ENCODE data around the gene LAMTOR4. TPM values are rescaled to one million over a fixed set of nuclear protein-coding genes. Genes with fewer than 3 reads are reported as not detected.
A peak's percentile ranks its signal among the peaks of the same experiment; 100 is the strongest.

Gene LAMTOR4
- total and polyA plus RNA-seq, 2 of the 13 experiments (the other 11 are each of a cell fraction or from before 2014, with no cell fraction given): 115 to 118 TPM

DNA sequence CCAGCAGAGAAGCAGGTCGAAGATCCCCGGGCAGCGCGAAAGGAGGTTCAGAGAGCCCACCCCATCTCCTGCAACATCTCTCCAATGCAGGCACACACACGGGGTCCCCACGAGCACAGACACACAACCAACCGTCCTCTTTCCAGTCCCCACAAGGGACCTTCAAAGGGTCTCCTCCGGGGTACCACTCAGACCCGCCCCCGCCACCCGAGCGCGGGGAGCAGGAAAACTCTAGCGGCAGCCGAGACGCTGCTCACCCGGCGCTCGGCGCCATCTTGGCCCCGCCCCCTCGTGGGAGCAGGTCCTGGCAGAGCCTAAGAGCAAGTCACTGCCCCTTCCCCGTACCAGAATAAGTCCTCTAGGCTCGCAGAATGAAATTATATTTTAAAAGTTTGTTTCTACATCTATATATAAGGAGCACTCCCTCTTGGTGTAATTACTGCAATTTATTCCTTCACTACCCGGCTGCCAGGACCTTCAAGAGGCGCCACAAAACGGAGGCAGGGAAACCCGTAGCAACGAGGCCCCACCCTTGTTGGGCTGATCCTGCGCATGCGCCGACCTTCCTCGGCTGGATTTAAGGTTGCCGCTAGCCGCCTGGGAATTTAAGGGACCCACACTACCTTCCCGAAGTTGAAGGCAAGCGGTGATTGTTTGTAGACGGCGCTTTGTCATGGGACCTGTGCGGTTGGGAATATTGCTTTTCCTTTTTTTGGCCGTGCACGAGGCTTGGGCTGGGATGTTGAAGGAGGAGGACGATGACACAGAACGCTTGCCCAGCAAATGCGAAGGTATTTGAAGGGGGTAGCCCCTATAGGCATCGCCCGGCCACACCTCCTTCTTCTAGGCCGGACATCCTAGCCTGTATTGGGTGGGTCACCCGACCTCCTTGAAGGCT, 29.4 kb upstream of the LAMTOR4 start, which contains the start of the genes CNPY4 and TAF6 (continued):
- TF ChIP-seq SNAPC2 (CRISPR knock-in tag; IDR thresholded peaks at IDR 0.05) (no peak), ZNF569 (CRISPR knock-in tag; IDR thresholded peaks at IDR 0.05; ENCODE audit: borderline replicate concordance) (no peak), SNRNP70 (IDR thresholded peaks at IDR 0.05; ENCODE audit: low read depth, low read length) (no peak), FOXM1 (CRISPR knock-in tag; IDR thresholded peaks at IDR 0.05) (no peak), SATB2 (CRISPR knock-in tag; IDR thresholded peaks at IDR 0.05) (peak; percentile 88; the same call in 1 of the 2 replicates), REXO4 (CRISPR knock-in tag; IDR thresholded peaks at IDR 0.05; ENCODE audit: borderline replicate concordance) (no peak), ZMYM4 (CRISPR knock-in tag; IDR thresholded peaks at IDR 0.05) (no peak; the same call in 1 of the 2 replicates), ZNF33B (CRISPR knock-in tag; IDR thresholded peaks at IDR 0.05) (no peak), ZNF34 (CRISPR knock-in tag; IDR thresholded peaks at IDR 0.05; ENCODE audit: borderline replicate concordance) (no peak), ZFP90 (CRISPR knock-in tag; IDR thresholded peaks at IDR 0.05; ENCODE audit: borderline replicate concordance) (peak; percentile 86; the same call in 1 of the 2 replicates), FLYWCH1 (CRISPR knock-in tag; IDR thresholded peaks at IDR 0.05) (no peak), BHLHE40 (IDR thresholded peaks at IDR 0.05; ENCODE audit: low read length) (no peak), ZNF530 (CRISPR knock-in tag; IDR thresholded peaks at IDR 0.05; ENCODE audit: low read depth) (no peak)
- TF ChIP-seq, protein P1, sequence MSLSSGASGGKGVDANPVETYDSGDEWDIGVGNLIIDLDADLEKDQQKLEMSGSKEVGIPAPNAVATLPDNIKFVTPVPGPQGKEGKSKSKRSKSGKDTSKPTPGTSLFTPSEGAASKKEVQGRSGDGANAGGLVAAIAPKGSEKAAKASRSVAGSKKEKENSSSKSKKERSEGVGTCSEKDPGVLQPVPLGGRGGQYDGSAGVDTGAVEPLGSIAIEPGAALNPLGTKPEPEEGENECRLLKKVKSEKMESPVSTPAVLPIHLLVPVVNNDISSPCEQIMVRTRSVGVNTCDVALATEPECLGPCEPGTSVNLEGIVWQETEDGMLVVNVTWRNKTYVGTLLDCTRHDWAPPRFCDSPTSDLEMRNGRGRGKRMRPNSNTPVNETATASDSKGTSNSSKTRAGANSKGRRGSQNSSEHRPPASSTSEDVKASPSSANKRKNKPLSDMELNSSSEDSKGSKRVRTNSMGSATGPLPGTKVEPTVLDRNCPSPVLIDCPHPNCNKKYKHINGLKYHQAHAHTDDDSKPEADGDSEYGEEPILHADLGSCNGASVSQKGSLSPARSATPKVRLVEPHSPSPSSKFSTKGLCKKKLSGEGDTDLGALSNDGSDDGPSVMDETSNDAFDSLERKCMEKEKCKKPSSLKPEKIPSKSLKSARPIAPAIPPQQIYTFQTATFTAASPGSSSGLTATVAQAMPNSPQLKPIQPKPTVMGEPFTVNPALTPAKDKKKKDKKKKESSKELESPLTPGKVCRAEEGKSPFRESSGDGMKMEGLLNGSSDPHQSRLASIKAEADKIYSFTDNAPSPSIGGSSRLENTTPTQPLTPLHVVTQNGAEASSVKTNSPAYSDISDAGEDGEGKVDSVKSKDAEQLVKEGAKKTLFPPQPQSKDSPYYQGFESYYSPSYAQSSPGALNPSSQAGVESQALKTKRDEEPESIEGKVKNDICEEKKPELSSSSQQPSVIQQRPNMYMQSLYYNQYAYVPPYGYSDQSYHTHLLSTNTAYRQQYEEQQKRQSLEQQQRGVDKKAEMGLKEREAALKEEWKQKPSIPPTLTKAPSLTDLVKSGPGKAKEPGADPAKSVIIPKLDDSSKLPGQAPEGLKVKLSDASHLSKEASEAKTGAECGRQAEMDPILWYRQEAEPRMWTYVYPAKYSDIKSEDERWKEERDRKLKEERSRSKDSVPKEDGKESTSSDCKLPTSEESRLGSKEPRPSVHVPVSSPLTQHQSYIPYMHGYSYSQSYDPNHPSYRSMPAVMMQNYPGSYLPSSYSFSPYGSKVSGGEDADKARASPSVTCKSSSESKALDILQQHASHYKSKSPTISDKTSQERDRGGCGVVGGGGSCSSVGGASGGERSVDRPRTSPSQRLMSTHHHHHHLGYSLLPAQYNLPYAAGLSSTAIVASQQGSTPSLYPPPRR (CRISPR knock-in tag; IDR thresholded peaks at IDR 0.05; ENCODE audit: borderline replicate concordance): 0 out of 2 replicates have a peak, but pooled peaks have one; percentile 11
- TF ChIP-seq, protein P2, sequence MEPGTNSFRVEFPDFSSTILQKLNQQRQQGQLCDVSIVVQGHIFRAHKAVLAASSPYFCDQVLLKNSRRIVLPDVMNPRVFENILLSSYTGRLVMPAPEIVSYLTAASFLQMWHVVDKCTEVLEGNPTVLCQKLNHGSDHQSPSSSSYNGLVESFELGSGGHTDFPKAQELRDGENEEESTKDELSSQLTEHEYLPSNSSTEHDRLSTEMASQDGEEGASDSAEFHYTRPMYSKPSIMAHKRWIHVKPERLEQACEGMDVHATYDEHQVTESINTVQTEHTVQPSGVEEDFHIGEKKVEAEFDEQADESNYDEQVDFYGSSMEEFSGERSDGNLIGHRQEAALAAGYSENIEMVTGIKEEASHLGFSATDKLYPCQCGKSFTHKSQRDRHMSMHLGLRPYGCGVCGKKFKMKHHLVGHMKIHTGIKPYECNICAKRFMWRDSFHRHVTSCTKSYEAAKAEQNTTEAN (CRISPR knock-in tag; conservative IDR thresholded peaks at IDR 0.05): peak; percentile 83
- TF ChIP-seq, protein P3, sequence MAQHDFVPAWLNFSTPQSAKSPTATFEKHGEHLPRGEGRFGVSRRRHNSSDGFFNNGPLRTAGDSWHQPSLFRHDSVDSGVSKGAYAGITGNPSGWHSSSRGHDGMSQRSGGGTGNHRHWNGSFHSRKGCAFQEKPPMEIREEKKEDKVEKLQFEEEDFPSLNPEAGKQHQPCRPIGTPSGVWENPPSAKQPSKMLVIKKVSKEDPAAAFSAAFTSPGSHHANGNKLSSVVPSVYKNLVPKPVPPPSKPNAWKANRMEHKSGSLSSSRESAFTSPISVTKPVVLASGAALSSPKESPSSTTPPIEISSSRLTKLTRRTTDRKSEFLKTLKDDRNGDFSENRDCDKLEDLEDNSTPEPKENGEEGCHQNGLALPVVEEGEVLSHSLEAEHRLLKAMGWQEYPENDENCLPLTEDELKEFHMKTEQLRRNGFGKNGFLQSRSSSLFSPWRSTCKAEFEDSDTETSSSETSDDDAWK (CRISPR knock-in tag; IDR thresholded peaks at IDR 0.05): no peak
- TF ChIP-seq, protein P4, sequence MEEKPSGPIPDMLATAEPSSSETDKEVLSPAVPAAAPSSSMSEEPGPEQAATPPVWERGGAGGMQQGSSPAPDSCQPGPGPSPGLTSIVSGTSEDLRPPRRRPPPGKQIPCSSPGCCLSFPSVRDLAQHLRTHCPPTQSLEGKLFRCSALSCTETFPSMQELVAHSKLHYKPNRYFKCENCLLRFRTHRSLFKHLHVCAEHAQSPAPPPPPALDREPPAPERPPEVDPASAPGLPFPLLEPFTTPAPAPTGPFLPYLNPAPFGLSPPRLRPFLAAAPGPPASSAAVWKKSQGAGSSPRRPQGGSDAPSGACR (CRISPR knock-in tag; IDR thresholded peaks at IDR 0.05): no peak
